GM12878 (cell line): ENCODE data around the gene SIX5. TPM values are rescaled to one million over a fixed set of nuclear protein-coding genes. Genes with fewer than 3 reads are reported as not detected.

Source experiments
- ATAC-seq: fragments of 200-7000 bp; cut with Tn5 transposase; 3 replicates; pipeline ENCODE4 v1.9.1; 2020; ENCODE audit warnings: mild to moderate bottlenecking, moderate library complexity
- BruUV-seq: library from RNA; stranded (reverse); fragments of 400-500 nt; replicated peaks from 2 replicates; lab custom pipeline; 2021; lab: Mats Ljungman, UMichigan
- CTCF ChIA-PET: fragments of 300-600 bp; sonication (Branson Sonifier 250); formaldehyde crosslinking; extraction: SDS; loops from one replicate; lab custom pipeline; 2021; ENCODE audit warnings: inconsistent platforms; lab: Yijun Ruan, JAX
- POLR2A ChIA-PET: fragments of 350-600 bp; formaldehyde crosslinking; extraction: SDS; loops from one replicate; lab custom pipeline; 2021; ENCODE audit warnings: inconsistent platforms; lab: Charles Lee
- RAD21 ChIA-PET: fragments of 300-600 bp; sonication (Branson Sonifier 250); formaldehyde crosslinking; loops from one replicate; lab custom pipeline; 2023; ENCODE audit warnings: antibody characterized with exemption; ENCODE audit not compliant: unreplicated experiment; lab: Charles Lee
- SMC1A ChIA-PET: fragments of 300-600 bp; sonication (Branson Sonifier 250); formaldehyde crosslinking; loops from one replicate; lab custom pipeline; 2023; ENCODE audit not compliant: unreplicated experiment, uncharacterized antibody; lab: Charles Lee
- DNase-seq: peaks from one replicate; pipeline ENCODE4 v3.0.0-alpha.2; 2011; ENCODE audit warnings: low read depth, low spot score
- FAIRE-seq: peaks from 3 replicates; lab custom pipeline; 2011; peaks lifted over from hg19 to GRCh38; lab: Jason Lieb, UNC
- H2AFZ ChIP-seq: 2 replicates; pipeline ENCODE4 v1.6.0; 2011; ENCODE audit warnings: low read depth, low read length, control low read depth; ENCODE audit not compliant: control insufficient read depth
- H3K27ac ChIP-seq: 2 replicates; pipeline ENCODE4 v1.5.1; 2011; ENCODE audit warnings: control low read depth; ENCODE audit not compliant: control insufficient read depth, insufficient read depth
- H3K27me3 ChIP-seq, 2 experiments: replicated peaks in 1 of 2; 2 replicates each; pipeline versions ENCODE4 v1.6.0 to v1.6.1; 2011; ENCODE audit warnings: low read length in 1 of 2; ENCODE audit not compliant: control insufficient read depth in 2 of 2, insufficient read depth in 2 of 2
- H3K36me3 ChIP-seq, 2 experiments: 2 replicates each; pipeline ENCODE4 v1.5.1; 2011; ENCODE audit warnings: low read length in 1 of 2; ENCODE audit not compliant: control insufficient read depth in 2 of 2, insufficient read depth in 2 of 2
- H3K4me1 ChIP-seq: 2 replicates; pipeline ENCODE4 v1.6.1; 2011; ENCODE audit warnings: mild to moderate bottlenecking, low read length, moderate library complexity, mixed read lengths; ENCODE audit not compliant: control insufficient read depth, insufficient read depth
- H3K4me2 ChIP-seq: 2 replicates; pipeline ENCODE4 v1.6.0; 2011; ENCODE audit warnings: control low read depth; ENCODE audit not compliant: control insufficient read depth, insufficient read depth
- H3K4me3 ChIP-seq: fragments of 200-600 bp; sonication (generic); 2 replicates; pipeline ENCODE4 v1.5.1; 2016
- H3K79me2 ChIP-seq: 2 replicates; pipeline ENCODE4 v1.6.0; 2011; ENCODE audit warnings: low read length; ENCODE audit not compliant: control insufficient read depth, insufficient read depth
- H3K9ac ChIP-seq: 2 replicates; pipeline ENCODE4 v1.8.0; 2011; ENCODE audit warnings: low read length, control low read depth, mixed read lengths; ENCODE audit not compliant: control insufficient read depth, insufficient read depth
- H3K9me3 ChIP-seq: replicated peaks from 3 replicates; pipeline ENCODE4 v1.5.1; 2011; ENCODE audit warnings: mild to moderate bottlenecking, low read length; ENCODE audit not compliant: control insufficient read depth, insufficient read depth
- H4K20me1 ChIP-seq: 2 replicates; pipeline ENCODE4 v1.6.0; 2011; ENCODE audit not compliant: control insufficient read depth, insufficient read depth
- ESRRA ChIP-seq: IDR thresholded peaks from 2 replicates; pipeline ENCODE4 v1.6.1; 2012; ENCODE audit warnings: mild to moderate bottlenecking, low read length, improper control_type of control experiment
- EZH2 ChIP-seq: IDR thresholded peaks from 2 replicates; pipeline ENCODE4 v1.6.1; 2012; ENCODE audit warnings: low read depth, mild to moderate bottlenecking, control low read depth, inconsistent platforms, low read length, borderline replicate concordance; ENCODE audit not compliant: control insufficient read depth
- FOS ChIP-seq: IDR thresholded peaks from 3 replicates; pipeline ENCODE4 v1.6.1; 2011; ENCODE audit warnings: borderline replicate concordance; ENCODE audit not compliant: insufficient read length; ENCODE audit errors: extremely low read depth
- FOXM1 ChIP-seq: IDR thresholded peaks from 2 replicates; pipeline ENCODE4 v1.6.1; 2012; ENCODE audit warnings: low read depth, mild to moderate bottlenecking, inconsistent platforms, low read length, moderate library complexity
- HCFC1 ChIP-seq: fragments of 150-350 bp; IDR thresholded peaks from 2 replicates; pipeline ENCODE4 v1.6.1; 2014; ENCODE audit warnings: low read length
- IKZF2 ChIP-seq, 2 experiments: fragments of 450-650 bp; IDR thresholded peaks; 2 replicates each; pipeline ENCODE4 v1.6.1; 2017; ENCODE audit warnings: mild to moderate bottlenecking in 2 of 2, moderate library complexity in 2 of 2
- JUNB ChIP-seq: IDR thresholded peaks from 2 replicates; pipeline ENCODE4 v1.6.1; 2016; ENCODE audit warnings: antibody characterized with exemption, mild to moderate bottlenecking
- JUND ChIP-seq: IDR thresholded peaks from 2 replicates; pipeline ENCODE4 v1.6.1; 2012; ENCODE audit warnings: low read depth, mild to moderate bottlenecking, low read length, improper control_type of control experiment, moderate library complexity
- SMARCA5 ChIP-seq: fragments of 450-650 bp; IDR thresholded peaks from 2 replicates; pipeline ENCODE4 v1.6.1; 2017; ENCODE audit warnings: mild to moderate bottlenecking
- SPI1 ChIP-seq: IDR thresholded peaks from 2 replicates; pipeline ENCODE4 v1.6.1; 2011; ENCODE audit warnings: low read depth, mild to moderate bottlenecking, low read length, moderate library complexity, borderline replicate concordance; ENCODE audit not compliant: insufficient read depth
- TBL1XR1 ChIP-seq: IDR thresholded peaks from 2 replicates; pipeline ENCODE4 v1.6.1; 2012; ENCODE audit warnings: low read depth, low read length, improper control_type of control experiment
- TCF12 ChIP-seq: IDR thresholded peaks from 2 replicates; pipeline ENCODE4 v1.6.1; 2011; ENCODE audit warnings: low read depth, mild to moderate bottlenecking, low read length
- TCF7 ChIP-seq: IDR thresholded peaks from 2 replicates; pipeline ENCODE4 v1.6.1; 2014; ENCODE audit warnings: antibody characterized with exemption, borderline replicate concordance
- ZNF207 ChIP-seq: fragments of 450-650 bp; IDR thresholded peaks from 2 replicates; pipeline ENCODE4 v1.6.1; 2014; ENCODE audit warnings: antibody characterized with exemption, mild to moderate bottlenecking, borderline replicate concordance
- ZNF217 ChIP-seq: fragments of 450-650 bp; IDR thresholded peaks from 2 replicates; pipeline ENCODE4 v1.6.1; 2017; ENCODE audit warnings: antibody characterized with exemption, mild to moderate bottlenecking
- WGBS: methylation state at CpG from one replicate; pipeline ENCODE4 v1.1.6; 2016; ENCODE audit warnings: low lambda C conversion rate; ENCODE audit not compliant: insufficient replicate concordance, insufficient coverage; ENCODE audit errors: missing lambda C conversion rate; 5-methylcytosine and 5-hydroxymethylcytosine counted together
- in situ Hi-C: fragments of 300-500 bp; cut with MboI; formaldehyde crosslinking; loops from 9 replicates; pipeline ENCODE4 v1.14.3; 2018; ENCODE audit warnings: mixed read lengths
- intact Hi-C: fragments of 100-400 bp; cut with micrococcal nuclease; formaldehyde crosslinking; loops from one replicate; pipeline ENCODE4 v1.14.2; 2022; ENCODE audit not compliant: unreplicated experiment
- polyA plus RNA-seq, 11 experiments: library from polyadenylated mRNA; depleted of rRNA in 4 of 11; unstranded in 6 of 11; stranded (reverse) in 5 of 11; fragments of >200 nt; fragmentation: Nextera tagmentation in 4 of 11; fragmentation: Illumina TruSeq in 1 of 11; extraction: Ambion mirVana in 4 of 11; extraction: Trizol in 1 of 11; gene quantifications; 1 replicate in 1 of 11; 2 replicates in 10 of 11; pipeline versions ENCODE4 v1.2.1 to v1.2.3, GENCODE V29; 2011 to 2016; ENCODE audit warnings: inconsistent platforms in 2 of 11, missing spikeins in 2 of 11, low read depth in 1 of 11
- total RNA-seq, 4 experiments: library from RNA; depleted of rRNA in 3 of 4; stranded (reverse); fragments of >200 nt in 3 of 4; fragmentation: Illumina TruSeq in 1 of 4; extraction: Trizol in 1 of 4; gene quantifications; 2 replicates each; pipeline versions ENCODE4 v1.2.1 to v1.2.3, GENCODE V29; 2013 to 2021
- TF ChIP-seq, protein P1 (sequence below): IDR thresholded peaks from 2 replicates; pipeline ENCODE4 v1.6.1; 2012; ENCODE audit warnings: mild to moderate bottlenecking, low read depth, low read length
- TF ChIP-seq, protein P2 (sequence below): fragments of 450-650 bp; IDR thresholded peaks from 2 replicates; pipeline ENCODE4 v1.6.1; 2017; ENCODE audit warnings: borderline replicate concordance

The SIX5 gene
- total and polyA plus RNA-seq, 10 of the 15 experiments (the other 5 are each of a cell fraction or from before 2014, with no cell fraction given), result 1.9 to 10.5 (median 3.0) TPM; not detected in 2

- H3K4me2 ChIP-seq, result no peak overlapping the region
- in situ Hi-C loops, result no loop called here
- TF ChIP-seq JUNB (no peak), TCF7 (no peak), HCFC1 (no peak), TCF12 (no peak), SPI1 (no peak), FOXM1 (no peak), SMARCA5 (no peak), ESRRA (no peak), JUND (no peak), ZNF207 (no peak), TBL1XR1 (no peak), EZH2 (no peak), IKZF2 (IDR thresholded peaks at IDR 0.05) (no peak), FOS (no peak), ZNF217 (no peak)
- TF ChIP-seq, protein P1, sequence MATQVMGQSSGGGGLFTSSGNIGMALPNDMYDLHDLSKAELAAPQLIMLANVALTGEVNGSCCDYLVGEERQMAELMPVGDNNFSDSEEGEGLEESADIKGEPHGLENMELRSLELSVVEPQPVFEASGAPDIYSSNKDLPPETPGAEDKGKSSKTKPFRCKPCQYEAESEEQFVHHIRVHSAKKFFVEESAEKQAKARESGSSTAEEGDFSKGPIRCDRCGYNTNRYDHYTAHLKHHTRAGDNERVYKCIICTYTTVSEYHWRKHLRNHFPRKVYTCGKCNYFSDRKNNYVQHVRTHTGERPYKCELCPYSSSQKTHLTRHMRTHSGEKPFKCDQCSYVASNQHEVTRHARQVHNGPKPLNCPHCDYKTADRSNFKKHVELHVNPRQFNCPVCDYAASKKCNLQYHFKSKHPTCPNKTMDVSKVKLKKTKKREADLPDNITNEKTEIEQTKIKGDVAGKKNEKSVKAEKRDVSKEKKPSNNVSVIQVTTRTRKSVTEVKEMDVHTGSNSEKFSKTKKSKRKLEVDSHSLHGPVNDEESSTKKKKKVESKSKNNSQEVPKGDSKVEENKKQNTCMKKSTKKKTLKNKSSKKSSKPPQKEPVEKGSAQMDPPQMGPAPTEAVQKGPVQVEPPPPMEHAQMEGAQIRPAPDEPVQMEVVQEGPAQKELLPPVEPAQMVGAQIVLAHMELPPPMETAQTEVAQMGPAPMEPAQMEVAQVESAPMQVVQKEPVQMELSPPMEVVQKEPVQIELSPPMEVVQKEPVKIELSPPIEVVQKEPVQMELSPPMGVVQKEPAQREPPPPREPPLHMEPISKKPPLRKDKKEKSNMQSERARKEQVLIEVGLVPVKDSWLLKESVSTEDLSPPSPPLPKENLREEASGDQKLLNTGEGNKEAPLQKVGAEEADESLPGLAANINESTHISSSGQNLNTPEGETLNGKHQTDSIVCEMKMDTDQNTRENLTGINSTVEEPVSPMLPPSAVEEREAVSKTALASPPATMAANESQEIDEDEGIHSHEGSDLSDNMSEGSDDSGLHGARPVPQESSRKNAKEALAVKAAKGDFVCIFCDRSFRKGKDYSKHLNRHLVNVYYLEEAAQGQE, result no peak
- TF ChIP-seq, protein P2, sequence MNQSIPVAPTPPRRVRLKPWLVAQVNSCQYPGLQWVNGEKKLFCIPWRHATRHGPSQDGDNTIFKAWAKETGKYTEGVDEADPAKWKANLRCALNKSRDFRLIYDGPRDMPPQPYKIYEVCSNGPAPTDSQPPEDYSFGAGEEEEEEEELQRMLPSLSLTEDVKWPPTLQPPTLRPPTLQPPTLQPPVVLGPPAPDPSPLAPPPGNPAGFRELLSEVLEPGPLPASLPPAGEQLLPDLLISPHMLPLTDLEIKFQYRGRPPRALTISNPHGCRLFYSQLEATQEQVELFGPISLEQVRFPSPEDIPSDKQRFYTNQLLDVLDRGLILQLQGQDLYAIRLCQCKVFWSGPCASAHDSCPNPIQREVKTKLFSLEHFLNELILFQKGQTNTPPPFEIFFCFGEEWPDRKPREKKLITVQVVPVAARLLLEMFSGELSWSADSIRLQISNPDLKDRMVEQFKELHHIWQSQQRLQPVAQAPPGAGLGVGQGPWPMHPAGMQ, result no peak
- no peaks in the 10 kb centered on the region for H3K27me3 ChIP-seq
- WGBS, result 98% methylated on average over 3 of the region's 3 CpGs
- H3K36me3 ChIP-seq, result no peaks in the 10 kb centered on the region
- H3K9ac ChIP-seq, result no peak overlapping the region
- no peak overlapping the region for H2AFZ ChIP-seq
- ATAC-seq (no peak), FAIRE-seq (no peak), DNase-seq (no peak)
- H3K27ac ChIP-seq, result no peak overlapping the region
- ChIA-PET SMC1A (interaction anchor here (0.5 to 1.0 kb wide), 2 partner anchors 27 to 42 kb away, joined by 3 read pairs; partner anchors contain the start of gene FBXO46), CTCF (interaction anchor here (0.6 to 2.0 kb wide), 3 partner anchors 20 to 80 kb away, joined by 4 to 12 read pairs (median 4); partner anchors contain the start of genes DMWD and QPCTL), POLR2A (interaction anchor here (0.6 to 1.4 kb wide), 3 partner anchors 22 to 45 kb away, joined by 3 to 4 read pairs (median 3); no protein-coding TSS in a partner anchor), RAD21 (interaction anchor here (0.8 to 1.7 kb wide), 3 partner anchors 26 to 138 kb away, joined by 3 to 5 read pairs (median 4); no protein-coding TSS in a partner anchor)
- peaks cover 4% of the 10 kb centered on the region for H3K4me1 ChIP-seq
- no peaks in the 10 kb centered on the region for H4K20me1 ChIP-seq
- H3K9me3 ChIP-seq, result no peaks in the 10 kb centered on the region
- no TSS peak for BruUV-seq
- no peaks in the 10 kb centered on the region; the same call in 1 of the 2 replicates for H3K79me2 ChIP-seq
- intact Hi-C loops, result no loop called here
- no peak overlapping the region for H3K4me3 ChIP-seq
These were observed 3.9 kb upstream of the SIX5 start for GRCh38 chr19:45772912-45773311.
